WERI-Rb-1 (cell line): ENCODE data around the gene LRP3.
A peak's percentile ranks its signal among the peaks of the same experiment; 100 is the strongest.

Experiments
- DNase-seq: peaks from one replicate; pipeline ENCODE4 v3.0.0-alpha.2; 2020
- H3K27ac ChIP-seq: fragments of 250-450 bp; sonication (Bioruptor Pico); 2 replicates; pipeline ENCODE4 v1.5.1; 2020; ENCODE audit warnings: mild to moderate bottlenecking, moderate library complexity
- H3K27me3 ChIP-seq: fragments of 250-450 bp; sonication (Bioruptor Pico); 2 replicates; pipeline ENCODE4 v1.5.1; 2021; ENCODE audit warnings: mild to moderate bottlenecking, low read depth, moderate library complexity; ENCODE audit not compliant: insufficient read depth, severe bottlenecking
- H3K36me3 ChIP-seq: fragments of 250-450 bp; sonication (Bioruptor Pico); 2 replicates; pipeline ENCODE4 v1.5.1; 2020; ENCODE audit warnings: mild to moderate bottlenecking, moderate library complexity
- H3K4me3 ChIP-seq: 2 replicates; pipeline ENCODE4 v1.5.1; 2011; ENCODE audit warnings: low read depth, mild to moderate bottlenecking, control low read depth, low read length
- H3K9me3 ChIP-seq: fragments of 250-450 bp; sonication (Bioruptor Pico); 2 replicates; pipeline ENCODE4 v1.5.1; 2021; ENCODE audit warnings: mild to moderate bottlenecking, moderate library complexity; ENCODE audit not compliant: severe bottlenecking
- CTCF ChIP-seq: IDR thresholded peaks from 2 replicates; pipeline ENCODE4 v1.5.1; 2011; ENCODE audit warnings: low read depth, mild to moderate bottlenecking, control low read depth, inconsistent platforms, low read length

LRP3 gene

GRCh38 chr19:33193269-33193864, 763 bp upstream of the LRP3 start:
- no peak for DNase-seq
- Histone ChIP-seq H3K4me3 (peak overlapping the region; percentile 43), H3K9me3 (no peaks in the 10 kb centered on the region), H3K27ac (peak overlapping the region; percentile 57), H3K36me3 (peaks cover 20% of the 10 kb centered on the region), H3K27me3 (no peaks in the 10 kb centered on the region)
- TF ChIP-seq CTCF = no peak

- Histone ChIP-seq H3K9me3 (no peaks in the 10 kb centered on the region), H3K27ac (no peak overlapping the region; the same call in 1 of the 2 replicates), H3K4me3 (peak overlapping the region; percentile 62; the same call in 1 of the 2 replicates), H3K27me3 (no peaks in the 10 kb centered on the region), H3K36me3 (peaks cover 27% of the 10 kb centered on the region)
- no peak for TF ChIP-seq CTCF
- DNase-seq = no peak
Observed at GRCh38 chr19:33194532-33194885, 379 bp downstream of the LRP3 start.

- Histone ChIP-seq H3K9me3 (no peaks in the 10 kb centered on the region), H3K27ac (peak overlapping the region; percentile 56), H3K27me3 (no peaks in the 10 kb centered on the region), H3K36me3 (peaks cover 27% of the 10 kb centered on the region), H3K4me3 (peak overlapping the region; percentile 62)
- no peak for TF ChIP-seq CTCF
- DNase-seq = peak; percentile 33
Observed at GRCh38 chr19:33194886-33195644, 935 bp downstream of the LRP3 start.

- TF ChIP-seq CTCF = no peak
- no peak for DNase-seq
- Histone ChIP-seq H3K36me3 (peaks cover 31% of the 10 kb centered on the region), H3K9me3 (no peaks in the 10 kb centered on the region), H3K4me3 (peak overlapping the region; percentile 62), H3K27ac (no peak overlapping the region), H3K27me3 (no peaks in the 10 kb centered on the region)
Observed at GRCh38 chr19:33195645-33196347, 1.7 kb downstream of the LRP3 start.

GRCh38 chr19:33196446-33197193, 2.5 kb downstream of the LRP3 start:
- no peak for TF ChIP-seq CTCF
- peaks cover 32% of the 10 kb centered on the region for H3K36me3 ChIP-seq
- H3K27ac ChIP-seq = no peak overlapping the region
- no peak overlapping the region for H3K4me3 ChIP-seq
- no peaks in the 10 kb centered on the region for H3K9me3 ChIP-seq
- no peak for DNase-seq
- H3K27me3 ChIP-seq = no peaks in the 10 kb centered on the region
